BLaER1 (cell line): Measurements from ENCODE around the gene IPCEF1.
"Not testable (repeated sequence)": the region's sequence is repeated elsewhere in the genome, so short reads cannot be mapped to it uniquely, and the experiment has no call there.

Source experiments
- H3K27ac ChIP-seq: shearing (Covaris generic); formaldehyde crosslinking; 2 replicates; pipeline ENCODE4 v1.8.1; 2022
- H3K27me3 ChIP-seq: shearing (Covaris generic); formaldehyde crosslinking; 2 replicates; pipeline ENCODE4 v1.8.1; 2022
- H3K36me3 ChIP-seq: shearing (Covaris generic); formaldehyde crosslinking; 2 replicates; pipeline ENCODE4 v1.8.1; 2022
- H3K4me1 ChIP-seq: shearing (Covaris generic); formaldehyde crosslinking; 2 replicates; pipeline ENCODE4 v1.8.1; 2022
- H3K4me2 ChIP-seq: shearing (Covaris generic); formaldehyde crosslinking; 2 replicates; pipeline ENCODE4 v1.8.1; 2022
- H3K4me3 ChIP-seq: shearing (Covaris generic); formaldehyde crosslinking; 2 replicates; pipeline ENCODE4 v1.8.1; 2022
- H3K9ac ChIP-seq: shearing (Covaris generic); formaldehyde crosslinking; 2 replicates; pipeline ENCODE4 v1.8.1; 2022
- H3K9me3 ChIP-seq: shearing (Covaris generic); formaldehyde crosslinking; 2 replicates; pipeline ENCODE4 v1.8.1; 2022
- H4K20me1 ChIP-seq: shearing (Covaris generic); formaldehyde crosslinking; 2 replicates; pipeline ENCODE4 v1.8.1; 2022
- Cebpa-rat ChIP-seq: shearing (Covaris generic); IDR thresholded peaks from 2 replicates; pipeline ENCODE4 v1.8.1; 2022

The IPCEF1 gene

DNA sequence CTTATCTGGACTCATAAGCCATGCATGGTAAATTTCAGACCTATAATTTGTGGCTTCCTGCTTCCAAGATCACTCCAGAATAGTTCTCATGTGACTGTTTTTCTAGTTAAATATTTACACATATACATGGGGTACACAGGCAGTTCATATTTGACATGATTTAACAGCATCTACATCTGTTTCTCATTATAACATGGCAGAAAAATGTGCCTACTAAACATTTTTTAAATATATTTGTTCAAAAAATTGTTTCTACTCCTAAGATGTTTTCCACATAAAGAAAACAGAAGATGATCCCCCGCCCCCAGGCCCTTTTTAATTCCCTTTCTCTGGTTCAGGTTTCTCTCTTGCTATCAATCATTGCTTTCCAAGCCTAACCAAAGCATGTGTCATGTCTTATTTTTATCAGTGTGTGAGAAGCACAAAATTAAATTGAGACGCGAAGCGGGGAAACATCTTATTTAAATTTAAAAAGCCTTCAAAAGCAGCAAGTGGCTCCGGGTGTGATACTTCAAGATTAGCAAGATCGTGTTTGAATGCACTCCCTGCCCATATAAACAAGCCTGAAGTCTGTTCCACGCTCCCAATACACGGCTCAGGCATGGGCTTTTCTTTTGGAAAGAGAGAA lies 37.3 kb downstream of the IPCEF1 start:
- H3K4me1 ChIP-seq, result no peaks in the 10 kb centered on the region
- no peaks in the 10 kb centered on the region for H4K20me1 ChIP-seq
- no peak overlapping the region for H3K27ac ChIP-seq
- no peak overlapping the region for H3K9ac ChIP-seq
- no peaks in the 10 kb centered on the region for H3K36me3 ChIP-seq
- H3K9me3 ChIP-seq, result no peaks in the 10 kb centered on the region
- no peak overlapping the region for H3K4me3 ChIP-seq
- H3K27me3 ChIP-seq, result no peaks in the 10 kb centered on the region
- no peak overlapping the region for H3K4me2 ChIP-seq
- TF ChIP-seq Cebpa-rat, result no peak

GRCh38 chr6:154318721-154319120 lies 37.9 kb downstream of the IPCEF1 start:
- no peak overlapping the region for H3K9ac ChIP-seq
- H3K4me3 ChIP-seq, result no peak overlapping the region
- H3K4me2 ChIP-seq, result no peak overlapping the region
- no peak for TF ChIP-seq Cebpa-rat
- H3K9me3 ChIP-seq, result no peaks in the 10 kb centered on the region
- no peaks in the 10 kb centered on the region for H3K4me1 ChIP-seq
- H3K27me3 ChIP-seq, result no peaks in the 10 kb centered on the region
- H3K36me3 ChIP-seq, result no peaks in the 10 kb centered on the region
- no peak overlapping the region for H3K27ac ChIP-seq
- no peaks in the 10 kb centered on the region for H4K20me1 ChIP-seq

GRCh38 chr6:154316131-154316530 lies 40.5 kb downstream of the IPCEF1 start:
- Histone ChIP-seq H3K9ac (no peak overlapping the region), H3K4me3 (no peak overlapping the region), H3K4me1 (no peaks in the 10 kb centered on the region), H3K27ac (no peak overlapping the region), H3K9me3 (peaks cover 6% of the 10 kb centered on the region), H3K4me2 (no peak overlapping the region), H4K20me1 (no peaks in the 10 kb centered on the region), H3K27me3 (no peaks in the 10 kb centered on the region), H3K36me3 (no peaks in the 10 kb centered on the region)
- no peak for TF ChIP-seq Cebpa-rat

GRCh38 chr6:154314084-154314483 lies 42.5 kb downstream of the IPCEF1 start:
- Histone ChIP-seq H3K27me3 (no peaks in the 10 kb centered on the region), H3K36me3 (no peaks in the 10 kb centered on the region), H4K20me1 (no peaks in the 10 kb centered on the region), H3K27ac (no peak overlapping the region), H3K9ac (no peak overlapping the region), H3K4me1 (no peaks in the 10 kb centered on the region), H3K4me3 (no peak overlapping the region), H3K9me3 (peaks cover 6% of the 10 kb centered on the region), H3K4me2 (no peak overlapping the region)
- no peak for TF ChIP-seq Cebpa-rat

- Histone ChIP-seq H3K36me3 (no peaks in the 10 kb centered on the region), H3K27ac (no peak overlapping the region), H3K9me3 (peaks cover 15% of the 10 kb centered on the region), H3K4me1 (no peaks in the 10 kb centered on the region), H3K4me2 (no peak overlapping the region), H3K4me3 (no peak overlapping the region), H4K20me1 (no peaks in the 10 kb centered on the region), H3K9ac (no peak overlapping the region), H3K27me3 (no peaks in the 10 kb centered on the region)
- no peak for TF ChIP-seq Cebpa-rat
Measured at GRCh38 chr6:154308986-154309385, 47.6 kb downstream of the IPCEF1 start.

- Histone ChIP-seq H3K27ac (no peak overlapping the region), H3K4me1 (peaks cover 3% of the 10 kb centered on the region; the same call in 1 of the 2 replicates), H3K9ac (no peak overlapping the region), H4K20me1 (no peaks in the 10 kb centered on the region), H3K4me2 (no peak overlapping the region), H3K27me3 (no peaks in the 10 kb centered on the region), H3K4me3 (no peak overlapping the region), H3K36me3 (no peaks in the 10 kb centered on the region), H3K9me3 (peaks cover 15% of the 10 kb centered on the region)
- no peak for TF ChIP-seq Cebpa-rat
Measured at GRCh38 chr6:154307696-154308425, 48.7 kb downstream of the IPCEF1 start.

- H3K4me3 ChIP-seq, H3K4me1 ChIP-seq, H3K27me3 ChIP-seq, H4K20me1 ChIP-seq, H3K9ac ChIP-seq, H3K4me2 ChIP-seq, H3K27ac ChIP-seq, H3K36me3 ChIP-seq: not testable (repeated sequence)
- peaks cover 15% of the 10 kb centered on the region for H3K9me3 ChIP-seq
Measured at GRCh38 chr6:154307147-154307546, 49.5 kb downstream of the IPCEF1 start.

GRCh38 chr6:154306696-154307095 lies 49.9 kb downstream of the IPCEF1 start:
- no peaks in the 10 kb centered on the region for H3K36me3 ChIP-seq
- H3K4me2 ChIP-seq, result no peak overlapping the region
- no peak overlapping the region for H3K9ac ChIP-seq
- no peak overlapping the region for H3K4me3 ChIP-seq
- no peaks in the 10 kb centered on the region for H3K27me3 ChIP-seq
- H4K20me1 ChIP-seq, result no peaks in the 10 kb centered on the region
- H3K27ac ChIP-seq, result no peak overlapping the region
- H3K4me1 ChIP-seq, result peaks cover 14% of the 10 kb centered on the region
- H3K9me3 ChIP-seq, result peaks cover 12% of the 10 kb centered on the region
- no peak for TF ChIP-seq Cebpa-rat

DNA sequence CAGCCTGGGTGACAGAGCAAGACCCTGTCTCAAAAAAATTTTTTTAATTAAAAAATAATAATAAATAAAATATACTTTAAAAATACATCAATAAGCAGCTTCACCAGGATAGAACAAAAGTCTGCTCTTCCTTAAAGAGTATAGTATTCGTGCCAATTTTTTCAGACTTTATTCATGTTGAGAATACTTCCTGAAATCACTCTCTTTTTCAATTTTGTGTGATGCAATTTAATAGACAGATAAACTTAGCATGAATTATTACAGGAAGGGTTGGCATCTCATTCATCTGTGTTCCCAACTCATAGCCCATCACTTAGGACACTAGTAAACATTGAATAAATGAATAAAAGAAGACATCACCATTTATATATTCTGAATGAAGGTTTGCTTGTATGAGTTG lies 52.4 kb downstream of the IPCEF1 start:
- TF ChIP-seq Cebpa-rat, result no peak
- Histone ChIP-seq H3K9ac (no peak overlapping the region), H3K27me3 (no peaks in the 10 kb centered on the region), H4K20me1 (no peaks in the 10 kb centered on the region), H3K9me3 (peaks cover 13% of the 10 kb centered on the region), H3K36me3 (no peaks in the 10 kb centered on the region), H3K4me1 (peaks cover 29% of the 10 kb centered on the region), H3K4me3 (no peak overlapping the region), H3K4me2 (no peak overlapping the region), H3K27ac (no peak overlapping the region)

GRCh38 chr6:154303642-154304041 lies 53.0 kb downstream of the IPCEF1 start:
- not testable (repeated sequence) for H4K20me1 ChIP-seq

More at GRCh38 chr6:154303642-154304041, 53.0 kb downstream of the IPCEF1 start:
- not testable (repeated sequence) for H3K27ac ChIP-seq, H3K27me3 ChIP-seq, H3K4me3 ChIP-seq, H3K4me2 ChIP-seq, H3K9ac ChIP-seq, H3K36me3 ChIP-seq
- Histone ChIP-seq H3K9me3 (peaks cover 16% of the 10 kb centered on the region), H3K4me1 (peaks cover 29% of the 10 kb centered on the region)
